ENCODE measurements around the gene NIPA2. TPM values are rescaled to one million over a fixed set of nuclear protein-coding genes. Genes with fewer than 3 reads are reported as not detected.

NIPA2 gene
- total and polyA plus RNA-seq, 4 experiments from 2014 or later = 39.5 to 59.3 (median 46.9) TPM

GRCh38 chr15:22869856-22870255, 31.4 kb downstream of the NIPA2 start:
- H3K27me3 ChIP-seq (ENCODE audit: insufficient read depth, low read length) = no peaks in the 10 kb centered on the region
- H3K27ac ChIP-seq (ENCODE audit: low read depth, low read length) = no peak overlapping the region
- POLR2A ChIA-PET (ENCODE audit: partially characterized antibody) = no interaction called here
- intact Hi-C loops (cut with micrococcal nuclease) = no loop called here
- peaks cover 29% of the 10 kb centered on the region for H3K36me3 ChIP-seq (ENCODE audit: insufficient read depth, low read length)
- H3K27ac Mint-ChIP-seq = no peak overlapping the region
- no peaks in the 10 kb centered on the region for H3K4me1 ChIP-seq (ENCODE audit: insufficient read depth, low read length)
- no peaks in the 10 kb centered on the region for H3K9me3 ChIP-seq (ENCODE audit: control insufficient read depth in 1 of 2, low read length in 2 of 2)
- H3K4me3 Mint-ChIP-seq = no peak overlapping the region
- DNase-seq = no peak
- CTCF ChIA-PET (ENCODE audit: partially characterized antibody) = no interaction called here
- peaks cover 38 to 53% of the 10 kb centered on the region in 2 donors for H3K36me3 Mint-ChIP-seq
- H3K9me3 Mint-ChIP-seq = no peaks in the 10 kb centered on the region
- H3K4me3 ChIP-seq (ENCODE audit: low read length in 2 of 2) = no peak overlapping the region
- no peaks in the 10 kb centered on the region for H3K27me3 Mint-ChIP-seq
- peaks cover 0 to 6% (median 0%) of the 10 kb centered on the region in 4 donors for H3K4me1 Mint-ChIP-seq

- intact Hi-C loops (cut with micrococcal nuclease) = no loop called here
- DNase-seq = no peak
- ChIA-PET POLR2A (ENCODE audit: partially characterized antibody) (no interaction called here), CTCF (ENCODE audit: partially characterized antibody) (no interaction called here)
- peaks cover 0 to 4% (median 0%) of the 10 kb centered on the region in 4 donors for H3K4me1 Mint-ChIP-seq
- no peaks in the 10 kb centered on the region for H3K9me3 ChIP-seq (ENCODE audit: control insufficient read depth in 1 of 2, low read length in 2 of 2)
- H3K4me3 ChIP-seq (ENCODE audit: low read length in 2 of 2) = no peak overlapping the region
- no peak overlapping the region for H3K4me3 Mint-ChIP-seq
- H3K36me3 Mint-ChIP-seq = peaks cover 40 to 53% of the 10 kb centered on the region in 2 donors
- no peaks in the 10 kb centered on the region for H3K27me3 Mint-ChIP-seq
- no peak overlapping the region for H3K27ac ChIP-seq (ENCODE audit: low read depth, low read length)
- H3K27ac Mint-ChIP-seq = peak overlapping the region in 3 of 7 donors; percentile 35 to 77 (median 53)
- no peaks in the 10 kb centered on the region for H3K9me3 Mint-ChIP-seq
- no peaks in the 10 kb centered on the region for H3K27me3 ChIP-seq (ENCODE audit: insufficient read depth, low read length)
- H3K4me1 ChIP-seq (ENCODE audit: insufficient read depth, low read length) = no peaks in the 10 kb centered on the region
- H3K36me3 ChIP-seq (ENCODE audit: insufficient read depth, low read length) = peaks cover 24% of the 10 kb centered on the region
Measured at GRCh38 chr15:22870865-22871264, 32.4 kb downstream of the NIPA2 start.

GRCh38 chr15:22871481-22872086, 33.1 kb downstream of the NIPA2 start:
- no peak overlapping the region for H3K4me3 Mint-ChIP-seq
- ChIA-PET POLR2A (ENCODE audit: partially characterized antibody) (no interaction called here), CTCF (ENCODE audit: partially characterized antibody) (no interaction called here)
- H3K36me3 Mint-ChIP-seq = peaks cover 40 to 49% of the 10 kb centered on the region in 2 donors
- intact Hi-C loops (cut with micrococcal nuclease) = no loop called here
- no peak overlapping the region for H3K27ac ChIP-seq (ENCODE audit: low read depth, low read length)
- H3K9me3 ChIP-seq (ENCODE audit: control insufficient read depth in 1 of 2, low read length in 2 of 2) = no peaks in the 10 kb centered on the region
- H3K27ac Mint-ChIP-seq = peak overlapping the region in 3 of 7 donors; percentile 24 to 77 (median 51)
- H3K27me3 Mint-ChIP-seq = no peaks in the 10 kb centered on the region
- no peaks in the 10 kb centered on the region for H3K4me1 ChIP-seq (ENCODE audit: insufficient read depth, low read length)
- H3K4me3 ChIP-seq (ENCODE audit: low read length in 2 of 2) = no peak overlapping the region
- no peaks in the 10 kb centered on the region for H3K4me1 Mint-ChIP-seq
- H3K36me3 ChIP-seq (ENCODE audit: insufficient read depth, low read length) = peaks cover 17% of the 10 kb centered on the region
- no peaks in the 10 kb centered on the region for H3K27me3 ChIP-seq (ENCODE audit: insufficient read depth, low read length)
- no peak for DNase-seq
- peaks cover 0 to 3% (median 0%) of the 10 kb centered on the region in 8 donors for H3K9me3 Mint-ChIP-seq

GRCh38 chr15:22872936-22873701, 34.7 kb downstream of the NIPA2 start:
- H3K9me3 ChIP-seq (ENCODE audit: control insufficient read depth in 1 of 2, low read length in 2 of 2) = no peaks in the 10 kb centered on the region
- no peaks in the 10 kb centered on the region for H3K4me1 ChIP-seq (ENCODE audit: insufficient read depth, low read length)
- Mint-ChIP-seq H3K4me3 (no peak overlapping the region), H3K27ac (no peak overlapping the region), H3K36me3 (peaks cover 38 to 48% of the 10 kb centered on the region in 2 donors), H3K9me3 (peaks cover 0 to 8% (median 0%) of the 10 kb centered on the region in 8 donors), H3K27me3 (no peaks in the 10 kb centered on the region), H3K4me1 (no peaks in the 10 kb centered on the region)
- no peak for DNase-seq
- CTCF ChIA-PET (ENCODE audit: partially characterized antibody) = no interaction called here
- H3K27ac ChIP-seq (ENCODE audit: low read depth, low read length) = no peak overlapping the region
- H3K4me3 ChIP-seq (ENCODE audit: low read length in 2 of 2) = no peak overlapping the region
- H3K36me3 ChIP-seq (ENCODE audit: insufficient read depth, low read length) = peaks cover 13% of the 10 kb centered on the region
- POLR2A ChIA-PET (ENCODE audit: partially characterized antibody) = no interaction called here
- intact Hi-C loops (cut with micrococcal nuclease) = no loop called here
- H3K27me3 ChIP-seq (ENCODE audit: insufficient read depth, low read length) = no peaks in the 10 kb centered on the region

GRCh38 chr15:22873841-22874240, 35.4 kb downstream of the NIPA2 start:
- Mint-ChIP-seq H3K27me3 (no peaks in the 10 kb centered on the region), H3K4me1 (no peaks in the 10 kb centered on the region), H3K4me3 (no peak overlapping the region), H3K27ac (no peak overlapping the region), H3K36me3 (peaks cover 40 to 52% of the 10 kb centered on the region in 2 donors), H3K9me3 (peaks cover 0 to 8% (median 0%) of the 10 kb centered on the region in 8 donors)
- Histone ChIP-seq H3K9me3 (ENCODE audit: control insufficient read depth in 1 of 2, low read length in 2 of 2) (no peaks in the 10 kb centered on the region), H3K4me3 (ENCODE audit: low read length in 2 of 2) (no peak overlapping the region), H3K36me3 (ENCODE audit: insufficient read depth, low read length) (peaks cover 7% of the 10 kb centered on the region), H3K27me3 (ENCODE audit: insufficient read depth, low read length) (no peaks in the 10 kb centered on the region), H3K4me1 (ENCODE audit: insufficient read depth, low read length) (no peaks in the 10 kb centered on the region), H3K27ac (ENCODE audit: low read depth, low read length) (no peak overlapping the region)
- ChIA-PET POLR2A (ENCODE audit: partially characterized antibody) (no interaction called here), CTCF (ENCODE audit: partially characterized antibody) (no interaction called here)
- no peak for DNase-seq
- intact Hi-C loops (cut with micrococcal nuclease) = no loop called here

GRCh38 chr15:22874256-22874655, 35.8 kb downstream of the NIPA2 start:
- ChIA-PET CTCF (ENCODE audit: partially characterized antibody) (no interaction called here), POLR2A (ENCODE audit: partially characterized antibody) (no interaction called here)
- intact Hi-C loops (cut with micrococcal nuclease) = no loop called here
- no peak for DNase-seq
- peaks cover 0 to 8% (median 0%) of the 10 kb centered on the region in 8 donors for H3K9me3 Mint-ChIP-seq
- no peaks in the 10 kb centered on the region for H3K4me1 Mint-ChIP-seq
- H3K27me3 Mint-ChIP-seq = no peaks in the 10 kb centered on the region
- Histone ChIP-seq H3K36me3 (ENCODE audit: insufficient read depth, low read length) (peaks cover 7% of the 10 kb centered on the region), H3K27me3 (ENCODE audit: insufficient read depth, low read length) (no peaks in the 10 kb centered on the region), H3K4me3 (ENCODE audit: low read length in 2 of 2) (no peak overlapping the region), H3K9me3 (ENCODE audit: control insufficient read depth in 1 of 2, low read length in 2 of 2) (no peaks in the 10 kb centered on the region), H3K27ac (ENCODE audit: low read depth, low read length) (no peak overlapping the region), H3K4me1 (ENCODE audit: insufficient read depth, low read length) (no peaks in the 10 kb centered on the region)
- no peak overlapping the region for H3K27ac Mint-ChIP-seq
- H3K4me3 Mint-ChIP-seq = no peak overlapping the region
- peaks cover 36 to 48% of the 10 kb centered on the region in 2 donors for H3K36me3 Mint-ChIP-seq

GRCh38 chr15:22874966-22875365, 36.5 kb downstream of the NIPA2 start:
- H3K4me3 Mint-ChIP-seq = no peak overlapping the region
- intact Hi-C loops (cut with micrococcal nuclease) = no loop called here
- H3K9me3 Mint-ChIP-seq = peaks cover 0 to 8% (median 0%) of the 10 kb centered on the region in 8 donors
- CTCF ChIA-PET (ENCODE audit: partially characterized antibody) = no interaction called here
- Histone ChIP-seq H3K4me3 (ENCODE audit: low read length in 2 of 2) (no peak overlapping the region), H3K9me3 (ENCODE audit: control insufficient read depth in 1 of 2, low read length in 2 of 2) (no peaks in the 10 kb centered on the region), H3K27me3 (ENCODE audit: insufficient read depth, low read length) (no peaks in the 10 kb centered on the region), H3K36me3 (ENCODE audit: insufficient read depth, low read length) (peaks cover 7% of the 10 kb centered on the region), H3K27ac (ENCODE audit: low read depth, low read length) (no peak overlapping the region), H3K4me1 (ENCODE audit: insufficient read depth, low read length) (no peaks in the 10 kb centered on the region)
- POLR2A ChIA-PET (ENCODE audit: partially characterized antibody) = no interaction called here
- no peak for DNase-seq
- no peaks in the 10 kb centered on the region for H3K4me1 Mint-ChIP-seq
- H3K27me3 Mint-ChIP-seq = no peaks in the 10 kb centered on the region
- peak overlapping the region in 1 of 7 donors; percentile 19 for H3K27ac Mint-ChIP-seq
- peaks cover 32 to 45% of the 10 kb centered on the region in 2 donors for H3K36me3 Mint-ChIP-seq

Measured in CD4-positive, alpha-beta memory T cell (primary cell).